Activated T-cell treated with anti-CD3 and anti-CD28 coated beads, Interleukin-2, amount 50 U/mL, for 4 hours (primary cell): ENCODE measurements around the gene DGKG. TPM values are rescaled to one million over a fixed set of nuclear protein-coding genes. Genes with fewer than 3 reads are reported as not detected.

Source experiments
- ATAC-seq, 2 donors: fragments of 200-7000 bp; cut with Tn5 transposase; one replicate each; pipeline ENCODE4 v1.10.0; 2021
- DNase-seq: peaks from one replicate; pipeline ENCODE4 v3.0.0-alpha.2; 2020
- H3K27me3 Mint-ChIP-seq: one replicate; pipeline ENCODE4 v1.8.0; 2021; ENCODE audit warnings: low read depth, mixed read lengths
- H3K36me3 Mint-ChIP-seq: one replicate; pipeline ENCODE4 v1.8.0; 2022; ENCODE audit warnings: mixed read lengths; ENCODE audit not compliant: insufficient read depth
- H3K4me1 Mint-ChIP-seq: one replicate; pipeline ENCODE4 v1.8.0; 2021; ENCODE audit warnings: low read depth, mixed read lengths
- H3K4me3 Mint-ChIP-seq: one replicate; pipeline ENCODE4 v1.8.0; 2021; ENCODE audit warnings: mild to moderate bottlenecking, moderate library complexity, mixed read lengths
- H3K9me3 Mint-ChIP-seq: one replicate; pipeline ENCODE4 v1.8.0; 2021; ENCODE audit warnings: mixed read lengths
- total RNA-seq, 3 donors: library from RNA; stranded (reverse); gene quantifications; one replicate each; pipeline ENCODE4 v1.2.1, GENCODE V29; 2021

DGKG gene
- total RNA-seq, 3 donors from 2014 or later = 0.27 to 1.2 (median 0.40) TPM

- Mint-ChIP-seq H3K9me3 (no peaks in the 10 kb centered on the region), H3K4me1 (no peaks in the 10 kb centered on the region), H3K36me3 (no peaks in the 10 kb centered on the region), H3K27me3 (peaks cover 7% of the 10 kb centered on the region), H3K4me3 (no peak overlapping the region)
- DNase-seq (no peak), ATAC-seq (no peak)
These were observed 75.9 kb downstream of the DGKG start for GRCh38 chr3:186286114-186286513.

- ATAC-seq (no peak), DNase-seq (no peak)
- Mint-ChIP-seq H3K36me3 (no peaks in the 10 kb centered on the region), H3K4me3 (no peak overlapping the region), H3K9me3 (no peaks in the 10 kb centered on the region), H3K4me1 (no peaks in the 10 kb centered on the region), H3K27me3 (peaks cover 7% of the 10 kb centered on the region)
These were observed 77.4 kb downstream of the DGKG start for GRCh38 chr3:186284661-186285060.

- H3K36me3 Mint-ChIP-seq = no peaks in the 10 kb centered on the region
- no peak overlapping the region for H3K4me3 Mint-ChIP-seq
- H3K9me3 Mint-ChIP-seq = no peaks in the 10 kb centered on the region
- H3K27me3 Mint-ChIP-seq = peaks cover 7% of the 10 kb centered on the region
- DNase-seq (no peak), ATAC-seq (no peak)
- H3K4me1 Mint-ChIP-seq = no peaks in the 10 kb centered on the region
These were observed 77.7 kb downstream of the DGKG start for GRCh38 chr3:186284349-186284652.

GRCh38 chr3:186283651-186284348, 78.2 kb downstream of the DGKG start:
- Mint-ChIP-seq H3K4me3 (no peak overlapping the region), H3K36me3 (no peaks in the 10 kb centered on the region), H3K27me3 (peaks cover 7% of the 10 kb centered on the region), H3K4me1 (no peaks in the 10 kb centered on the region), H3K9me3 (no peaks in the 10 kb centered on the region)
- no peak for ATAC-seq
- no peak for DNase-seq

- Mint-ChIP-seq H3K4me3 (no peak overlapping the region), H3K9me3 (no peaks in the 10 kb centered on the region), H3K27me3 (peaks cover 4% of the 10 kb centered on the region), H3K36me3 (no peaks in the 10 kb centered on the region), H3K4me1 (no peaks in the 10 kb centered on the region)
- ATAC-seq = no peak
- DNase-seq = no peak
These were observed 78.9 kb downstream of the DGKG start for GRCh38 chr3:186283096-186283495.

GRCh38 chr3:186281176-186281575, 80.9 kb downstream of the DGKG start:
- Mint-ChIP-seq H3K36me3 (no peaks in the 10 kb centered on the region), H3K4me3 (no peak overlapping the region), H3K4me1 (no peaks in the 10 kb centered on the region), H3K9me3 (no peaks in the 10 kb centered on the region), H3K27me3 (peaks cover 2% of the 10 kb centered on the region)
- ATAC-seq (no peak), DNase-seq (no peak)

- DNase-seq = no peak
- H3K9me3 Mint-ChIP-seq = no peaks in the 10 kb centered on the region
- no peak overlapping the region for H3K4me3 Mint-ChIP-seq
- H3K4me1 Mint-ChIP-seq = no peaks in the 10 kb centered on the region
- no peaks in the 10 kb centered on the region for H3K36me3 Mint-ChIP-seq
- H3K27me3 Mint-ChIP-seq = no peaks in the 10 kb centered on the region
- no peak for ATAC-seq
These were observed 81.3 kb downstream of the DGKG start for GRCh38 chr3:186280737-186281136.

- no peak for DNase-seq
- H3K36me3 Mint-ChIP-seq = no peaks in the 10 kb centered on the region
- H3K27me3 Mint-ChIP-seq = no peaks in the 10 kb centered on the region
- ATAC-seq = no peak
- H3K4me1 Mint-ChIP-seq = no peaks in the 10 kb centered on the region
- no peak overlapping the region for H3K4me3 Mint-ChIP-seq
- H3K9me3 Mint-ChIP-seq = no peaks in the 10 kb centered on the region
These were observed 84.6 kb downstream of the DGKG start for GRCh38 chr3:186277268-186277909.

- no peak for ATAC-seq
- no peaks in the 10 kb centered on the region for H3K4me1 Mint-ChIP-seq
These were observed 86.6 kb downstream of the DGKG start for GRCh38 chr3:186275436-186275835.

GRCh38 chr3:186273586-186273985, 88.4 kb downstream of the DGKG start:
- no peak overlapping the region for H3K4me3 Mint-ChIP-seq
- H3K27me3 Mint-ChIP-seq = no peaks in the 10 kb centered on the region
- no peak for DNase-seq
- no peaks in the 10 kb centered on the region for H3K4me1 Mint-ChIP-seq
- ATAC-seq = no peak
- H3K9me3 Mint-ChIP-seq = no peaks in the 10 kb centered on the region
- no peaks in the 10 kb centered on the region for H3K36me3 Mint-ChIP-seq

More at GRCh38 chr3:186275436-186275835, 86.6 kb downstream of the DGKG start:
- Mint-ChIP-seq H3K4me3 (no peak overlapping the region), H3K36me3 (no peaks in the 10 kb centered on the region), H3K9me3 (no peaks in the 10 kb centered on the region), H3K27me3 (no peaks in the 10 kb centered on the region)
- no peak for DNase-seq

GRCh38 chr3:186270701-186271100, 91.3 kb downstream of the DGKG start:
- Mint-ChIP-seq H3K4me3 (no peak overlapping the region), H3K27me3 (peaks cover 5% of the 10 kb centered on the region), H3K4me1 (no peaks in the 10 kb centered on the region), H3K36me3 (no peaks in the 10 kb centered on the region), H3K9me3 (no peaks in the 10 kb centered on the region)
- no peak for DNase-seq
- no peak for ATAC-seq

- ATAC-seq (no peak), DNase-seq (no peak)
- Mint-ChIP-seq H3K27me3 (peaks cover 5% of the 10 kb centered on the region), H3K9me3 (no peaks in the 10 kb centered on the region), H3K4me1 (no peaks in the 10 kb centered on the region), H3K36me3 (no peaks in the 10 kb centered on the region), H3K4me3 (no peak overlapping the region)
These were observed 93.2 kb downstream of the DGKG start for GRCh38 chr3:186268616-186269448.

- Mint-ChIP-seq H3K36me3 (no peaks in the 10 kb centered on the region), H3K9me3 (no peaks in the 10 kb centered on the region), H3K27me3 (peaks cover 5% of the 10 kb centered on the region)
These were observed 94.3 kb downstream of the DGKG start for GRCh38 chr3:186267758-186268157.

GRCh38 chr3:186264608-186265400, 97.2 kb downstream of the DGKG start:
- no peaks in the 10 kb centered on the region for H3K36me3 Mint-ChIP-seq
- no peak overlapping the region for H3K4me3 Mint-ChIP-seq
- peaks cover 5% of the 10 kb centered on the region for H3K27me3 Mint-ChIP-seq
- no peaks in the 10 kb centered on the region for H3K9me3 Mint-ChIP-seq
- no peak for DNase-seq
- peaks cover 6% of the 10 kb centered on the region for H3K4me1 Mint-ChIP-seq
- ATAC-seq = no peak

More at GRCh38 chr3:186267758-186268157, 94.3 kb downstream of the DGKG start:
- Mint-ChIP-seq H3K4me3 (no peak overlapping the region), H3K4me1 (no peaks in the 10 kb centered on the region)
- DNase-seq (no peak), ATAC-seq (no peak)
